NB4 (cell line): ENCODE measurements around the gene KIF3B.

Source experiments
- CTCF ChIP-seq: IDR thresholded peaks from one replicate; pipeline ENCODE4 v1.5.1; 2012; ENCODE audit warnings: low read depth, low read length
- MAX ChIP-seq: IDR thresholded peaks from 2 replicates; pipeline ENCODE4 v1.6.1; 2011; ENCODE audit warnings: low read depth, low read length
- POLR2A ChIP-seq: IDR thresholded peaks from 2 replicates; pipeline ENCODE4 v1.6.1; 2011; ENCODE audit warnings: mild to moderate bottlenecking; ENCODE audit not compliant: insufficient read length; ENCODE audit errors: extremely low read depth

GRCh38 chr20:32236819-32237218 lies 40.6 kb upstream of the KIF3B start:
- TF ChIP-seq MAX (no peak), POLR2A (no peak), CTCF (no peak)
